ENCODE results near the gene UBXN1. TPM values are rescaled to one million over a fixed set of nuclear protein-coding genes. Genes with fewer than 3 reads are reported as not detected.

UBXN1 gene
- polyA plus RNA-seq, 2 of the 4 experiments (the other 2 are of a cell fraction), result 117 to 120 TPM

DNA sequence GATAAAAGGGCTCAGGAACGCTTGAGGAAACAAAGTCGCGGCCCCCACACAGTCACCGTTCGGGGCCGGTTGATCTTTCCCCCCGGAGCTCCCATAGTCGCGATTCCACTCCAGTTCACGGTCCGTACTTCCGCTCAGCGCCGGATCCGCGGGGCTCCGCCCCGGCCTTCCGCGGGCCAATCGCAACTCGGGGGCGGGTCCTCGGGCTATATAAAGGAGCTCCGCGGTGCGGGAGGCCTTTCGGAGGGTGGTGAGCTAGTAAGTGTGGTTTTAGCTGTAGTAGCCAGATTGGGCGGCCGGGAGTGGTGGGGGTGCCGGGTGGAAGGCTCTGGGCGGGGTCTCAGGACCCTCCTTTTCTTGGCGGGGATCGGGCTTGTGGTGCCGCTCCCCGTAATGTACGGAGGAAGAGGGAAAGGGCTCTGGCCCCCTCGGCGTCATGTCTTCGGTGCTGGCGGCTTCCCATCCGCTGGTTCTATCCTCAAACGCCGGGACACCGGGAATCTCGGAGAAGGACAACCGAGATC, 13.7 kb downstream of the UBXN1 start, which contains the start of the genes C11orf98 and CSKMT (continued):
- TF ChIP-seq, protein P1, sequence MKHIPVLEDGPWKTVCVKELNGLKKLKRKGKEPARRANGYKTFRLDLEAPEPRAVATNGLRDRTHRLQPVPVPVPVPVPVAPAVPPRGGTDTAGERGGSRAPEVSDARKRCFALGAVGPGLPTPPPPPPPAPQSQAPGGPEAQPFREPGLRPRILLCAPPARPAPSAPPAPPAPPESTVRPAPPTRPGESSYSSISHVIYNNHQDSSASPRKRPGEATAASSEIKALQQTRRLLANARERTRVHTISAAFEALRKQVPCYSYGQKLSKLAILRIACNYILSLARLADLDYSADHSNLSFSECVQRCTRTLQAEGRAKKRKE (CRISPR knock-in tag; IDR thresholded peaks at IDR 0.05; ENCODE audit: low read depth), result no peak
- TF ChIP-seq POLR2A (IDR thresholded peaks at IDR 0.05; ENCODE audit: low read length) (peak; percentile 97), POLR2AphosphoS2 (conservative IDR thresholded peaks at IDR 0.05; ENCODE audit: low read length) (peak; percentile 78; the same call in 1 of the 2 replicates), TP53 (CRISPR knock-in tag; IDR thresholded peaks at IDR 0.05) (peak; percentile 96), CHD2 (IDR thresholded peaks at IDR 0.05; ENCODE audit: low read length, partially characterized antibody) (peak; percentile 46), KDM5A (IDR thresholded peaks at IDR 0.05) (no peak), ZFP36 (IDR thresholded peaks at IDR 0.05; ENCODE audit: borderline replicate concordance, partially characterized antibody) (no peak), ESRRA (IDR thresholded peaks at IDR 0.05; ENCODE audit: borderline replicate concordance, low read length) (no peak), USF2 (IDR thresholded peaks at IDR 0.05) (no peak), FOSB (CRISPR knock-in tag; IDR thresholded peaks at IDR 0.05) (peak; percentile 97), CEBPB (IDR thresholded peaks at IDR 0.05) (no peak), CHD4 (IDR thresholded peaks at IDR 0.05; ENCODE audit: borderline replicate concordance) (no peak), KDM1A (IDR thresholded peaks at IDR 0.05; ENCODE audit: low read depth) (no peak), BHLHE40 (IDR thresholded peaks at IDR 0.05; ENCODE audit: low read depth, low read length) (no peak), E2F6 (IDR thresholded peaks at IDR 0.05; ENCODE audit: borderline replicate concordance, low read depth) (peak; percentile 14; the same call in 1 of the 2 replicates), FOSL2 (IDR thresholded peaks at IDR 0.05) (no peak), FOSL2 (CRISPR knock-in tag; IDR thresholded peaks at IDR 0.05) (no peak), CBX8 (IDR thresholded peaks at IDR 0.05) (no peak), EHMT2 (IDR thresholded peaks at IDR 0.05; ENCODE audit: low read depth) (no peak), RAD21 (conservative IDR thresholded peaks at IDR 0.05 in 1 of 2, IDR thresholded peaks at IDR 0.05 in 1 of 2) (no peak), RARB (CRISPR knock-in tag; IDR thresholded peaks at IDR 0.05) (peak; percentile 90), EP300 (IDR thresholded peaks at IDR 0.05) (no peak), HOXA7 (CRISPR knock-in tag; IDR thresholded peaks at IDR 0.05) (peak; percentile 98), HDAC2 (IDR thresholded peaks at IDR 0.05) (no peak), MAZ (IDR thresholded peaks at IDR 0.05; ENCODE audit: borderline replicate concordance, low read depth, low read length) (no peak), MAFK (IDR thresholded peaks at IDR 0.05; ENCODE audit: partially characterized antibody) (no peak), REST (IDR thresholded peaks at IDR 0.05) (peak; percentile 24), MYC (IDR thresholded peaks at IDR 0.05; ENCODE audit: borderline replicate concordance, low read length) (peak; percentile 61; the same call in 1 of the 2 replicates), BCL3 (IDR thresholded peaks at IDR 0.05) (peak; percentile 100), HEYL (CRISPR knock-in tag; IDR thresholded peaks at IDR 0.05) (no peak), CBX2 (IDR thresholded peaks at IDR 0.05; ENCODE audit: borderline replicate concordance, low read depth) (no peak), ZNF302 (CRISPR knock-in tag; IDR thresholded peaks at IDR 0.05) (no peak), ZSCAN20 (CRISPR knock-in tag; IDR thresholded peaks at IDR 0.05) (no peak), NFE2L2 (conservative IDR thresholded peaks at IDR 0.05; ENCODE audit: low read length) (no peak), HOXB13 (CRISPR knock-in tag; IDR thresholded peaks at IDR 0.05; ENCODE audit: low read depth) (no peak), NPAS2 (CRISPR knock-in tag; IDR thresholded peaks at IDR 0.05; ENCODE audit: borderline replicate concordance) (no peak)
- TF ChIP-seq, protein P2, sequence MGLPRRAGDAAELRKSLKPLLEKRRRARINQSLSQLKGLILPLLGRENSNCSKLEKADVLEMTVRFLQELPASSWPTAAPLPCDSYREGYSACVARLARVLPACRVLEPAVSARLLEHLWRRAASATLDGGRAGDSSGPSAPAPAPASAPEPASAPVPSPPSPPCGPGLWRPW (IDR thresholded peaks at IDR 0.05), result no peak

Measured in A549 (cell line).